ENCODE data around the gene BEST4.
A peak's percentile ranks its signal among the peaks of the same experiment; 100 is the strongest.
"Not testable (repeated sequence)": the region's sequence is repeated elsewhere in the genome, so short reads cannot be mapped to it uniquely, and the experiment has no call there.

The BEST4 gene

DNA sequence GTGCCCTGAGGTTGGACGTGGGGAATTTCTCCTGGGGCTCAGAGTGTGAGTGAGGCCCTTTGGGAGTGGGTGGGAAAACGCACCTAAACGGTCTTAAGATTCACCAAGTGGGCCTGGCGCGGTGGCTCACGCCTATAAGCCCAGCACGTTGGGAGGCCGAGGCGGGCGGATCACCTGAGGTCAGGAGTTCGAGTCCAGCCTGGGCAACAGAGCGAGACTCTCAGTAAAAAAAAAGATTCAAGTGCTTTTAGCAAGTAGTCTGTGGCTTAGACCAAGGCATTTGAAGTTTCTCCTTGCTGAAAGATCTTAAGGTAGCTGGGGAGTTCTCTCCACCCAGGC is 11.3 kb downstream of the BEST4 start:
- DNase-seq = no peak

DNA sequence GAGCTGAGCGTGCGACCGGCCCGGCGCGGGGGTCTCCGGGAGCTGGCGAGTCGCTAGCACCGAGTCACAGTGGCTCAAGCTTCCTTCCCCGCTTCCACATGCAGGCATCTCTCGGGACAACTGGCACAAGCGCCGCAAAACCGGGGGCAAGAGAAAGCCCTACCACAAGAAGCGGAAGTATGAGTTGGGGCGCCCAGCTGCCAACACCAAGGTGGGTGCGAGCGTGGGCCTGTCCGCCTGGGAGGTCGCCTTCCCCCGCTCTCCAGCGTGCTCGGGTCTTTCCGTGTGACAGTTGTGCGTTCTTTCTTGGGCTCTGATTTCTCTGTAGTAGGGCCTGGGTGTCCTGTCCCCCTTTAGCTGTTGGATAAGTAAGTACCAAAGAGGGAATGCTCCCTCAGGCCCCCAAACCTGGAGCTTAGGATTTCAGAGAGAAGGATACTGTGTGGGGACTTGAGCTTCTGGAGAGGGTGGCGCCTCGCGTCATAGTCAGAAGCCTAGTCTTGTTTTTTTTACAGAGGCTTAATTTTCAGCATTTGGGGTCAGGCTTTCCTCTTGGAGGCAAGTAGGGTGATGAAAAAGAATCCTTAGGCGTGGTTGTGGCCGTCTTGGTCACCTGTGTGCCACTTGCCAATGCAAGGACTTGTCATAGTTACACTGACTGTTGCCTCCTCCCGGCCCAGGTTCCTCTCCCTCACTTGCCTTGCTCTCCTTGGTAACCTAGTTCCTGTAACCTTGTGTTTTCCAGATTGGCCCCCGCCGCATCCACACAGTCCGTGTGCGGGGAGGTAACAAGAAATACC is 11.8 kb downstream of the BEST4 start:
- DNase-seq = no peak

DNA sequence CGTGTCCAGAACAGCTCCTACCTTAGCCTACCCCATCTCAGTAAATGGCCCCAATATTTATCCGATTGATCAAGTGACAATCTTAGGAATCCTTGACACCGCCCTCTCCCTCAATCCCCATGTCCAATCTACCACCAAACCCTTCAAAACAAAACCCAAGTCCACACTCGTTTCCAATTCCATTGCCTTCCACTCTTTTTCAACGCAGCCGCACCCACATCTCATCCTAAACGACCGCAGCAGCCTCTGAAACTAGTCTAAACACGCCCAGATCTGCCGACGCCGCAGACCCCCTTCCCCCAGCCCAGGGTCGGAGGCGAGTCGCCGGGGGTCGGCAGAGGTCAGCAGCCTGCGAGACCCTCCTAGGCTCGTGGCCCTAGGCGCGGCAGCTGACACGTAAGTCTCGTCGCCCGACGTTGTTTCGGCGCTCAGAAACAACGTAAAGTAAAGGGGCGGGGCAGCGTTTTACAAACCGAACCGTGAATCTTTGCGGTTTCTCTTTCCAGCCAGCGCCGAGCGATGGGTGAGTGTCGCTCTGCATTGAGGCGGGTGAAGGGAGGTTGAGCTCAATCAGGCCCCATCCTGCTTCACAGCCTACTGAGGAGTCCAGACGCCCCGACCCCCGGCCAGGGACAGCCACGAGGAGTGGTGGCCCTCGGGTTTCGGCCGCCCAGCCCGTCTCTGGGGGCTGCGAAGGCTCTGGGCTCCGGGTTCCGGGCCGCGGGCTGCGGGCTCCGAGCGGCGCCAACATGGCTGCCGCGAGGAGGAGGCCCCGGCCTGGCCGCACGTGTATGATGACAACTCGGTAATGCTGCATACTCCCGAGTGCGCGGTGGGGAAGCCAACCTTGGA is 12.7 kb downstream of the BEST4 start, which contains the start of gene RPS8:
Gene RPS8 (plus strand): TSS at position 463 of the 852 bp plus-strand sequence. CDS start 57 bp downstream, at position 520.
- peak; percentile 96 for DNase-seq

DNA sequence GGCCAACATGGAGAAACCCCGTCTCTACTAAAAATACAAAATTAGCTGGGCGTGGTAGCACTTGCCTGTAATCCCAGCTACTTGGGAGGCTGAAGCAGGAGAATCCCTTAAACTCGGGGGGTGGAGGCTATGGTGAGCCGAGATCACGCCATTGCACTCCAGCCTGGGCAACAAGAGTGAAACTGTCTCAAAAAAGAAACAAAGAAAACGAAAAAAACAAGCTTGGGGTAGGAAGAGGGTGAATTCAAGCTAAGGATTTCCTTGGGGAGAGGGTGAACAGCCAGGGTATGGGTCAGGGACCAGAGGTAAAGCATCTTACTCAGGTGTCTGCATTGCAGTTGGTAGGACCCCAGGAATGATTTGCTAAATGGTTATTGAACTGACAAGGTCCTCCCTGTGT is 21.5 kb downstream of the BEST4 start:
- not testable (repeated sequence) for DNase-seq

DNA sequence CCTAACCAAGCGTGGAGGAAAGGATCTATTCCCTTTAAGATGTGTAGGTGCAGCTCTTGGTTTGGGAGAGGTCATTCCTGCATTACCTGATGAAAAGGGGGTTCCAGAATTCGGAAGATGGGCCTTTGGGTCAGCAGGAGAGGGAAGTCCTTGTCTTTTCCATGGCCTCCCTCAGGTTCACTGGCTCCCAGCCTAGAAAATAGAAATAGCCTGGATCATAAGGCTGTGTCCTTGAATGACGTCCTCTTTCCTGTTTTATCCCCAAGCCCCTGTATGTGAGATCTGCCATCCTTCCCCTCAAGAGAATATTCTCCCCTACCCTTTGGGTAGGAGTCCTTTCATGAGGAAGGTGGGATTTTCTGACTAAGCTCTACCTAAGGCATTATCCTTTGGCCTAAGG is 27.1 kb downstream of the BEST4 start:
- no peak for DNase-seq

DNA sequence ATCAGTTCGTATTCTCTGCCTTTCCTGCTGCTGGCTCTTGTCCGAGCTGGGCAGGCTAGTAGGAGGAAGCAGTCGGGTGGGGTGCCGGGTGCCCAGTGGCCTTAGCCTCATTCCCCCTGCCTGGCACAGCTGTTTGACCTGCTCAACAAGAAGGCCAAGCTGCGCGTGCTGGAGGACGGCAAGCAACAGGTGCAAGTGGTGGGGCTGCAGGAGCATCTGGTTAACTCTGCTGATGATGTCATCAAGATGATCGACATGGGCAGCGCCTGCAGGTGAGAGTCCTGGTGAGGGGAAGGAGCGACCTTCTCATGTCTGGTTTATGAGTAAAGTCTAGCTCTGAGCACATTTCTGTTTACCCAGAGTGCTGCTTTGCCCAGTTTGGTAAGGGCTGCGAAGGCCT is 28.9 kb downstream of the BEST4 start:
- DNase-seq = no peak

DNA sequence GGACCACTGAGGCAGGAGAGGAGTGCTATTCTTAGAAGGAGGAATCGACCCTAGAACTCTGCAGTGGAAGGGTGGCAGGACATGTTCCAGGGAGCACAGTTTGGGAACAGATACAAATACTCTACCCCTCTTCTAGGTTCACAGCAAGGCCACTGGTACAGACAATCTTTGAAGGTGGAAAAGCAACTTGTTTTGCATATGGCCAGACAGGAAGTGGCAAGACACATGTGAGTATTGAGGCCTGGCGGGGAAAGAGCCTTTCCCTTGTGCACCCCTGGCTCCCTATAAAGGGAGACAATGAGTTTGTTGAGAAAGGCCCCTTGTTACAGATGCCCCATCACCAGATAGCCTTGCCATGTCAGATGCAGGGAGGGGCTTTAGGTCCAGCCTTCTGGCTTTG is 30.6 kb downstream of the BEST4 start:
- no peak for DNase-seq

DNA sequence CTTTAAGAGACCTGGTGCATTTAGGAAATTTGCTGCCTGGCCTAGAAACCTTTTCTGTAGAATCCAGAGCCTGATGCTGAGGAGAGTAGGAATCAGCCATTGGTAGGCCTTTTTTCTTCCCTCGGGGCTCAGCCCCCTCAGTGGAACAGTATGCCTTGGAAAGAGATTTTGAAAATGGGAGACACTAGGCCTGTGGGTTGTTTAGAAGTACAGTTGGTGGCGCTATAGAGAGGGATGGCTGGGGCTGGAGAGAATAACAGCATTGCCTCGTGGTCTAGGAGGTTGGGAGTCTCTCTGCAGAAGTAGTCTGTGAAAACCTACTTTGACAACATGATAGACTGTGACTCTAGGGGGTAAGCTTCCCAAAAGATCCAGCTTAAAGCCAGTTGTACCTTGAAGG is 40.1 kb downstream of the BEST4 start:
- DNase-seq = no peak

DNA sequence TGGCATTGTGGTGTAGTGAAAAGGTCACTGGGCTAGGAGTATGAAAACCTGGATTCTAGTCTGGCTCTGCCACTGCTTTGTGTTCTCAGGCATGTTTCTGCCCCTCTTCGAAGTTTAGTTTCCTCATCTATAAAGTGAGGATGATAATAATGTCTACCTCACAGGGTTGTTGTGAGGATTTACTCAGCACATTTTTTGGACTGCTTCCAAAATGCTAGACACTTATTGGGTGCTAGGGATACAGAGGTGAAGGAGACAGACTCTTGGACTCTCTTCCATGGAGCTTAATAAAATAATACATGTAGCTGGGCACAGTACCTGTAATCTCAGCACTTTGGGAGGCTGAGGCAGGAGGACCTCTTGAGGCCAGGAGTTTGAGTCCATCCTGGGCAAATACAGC is 44.8 kb downstream of the BEST4 start:
- DNase-seq = no peak

DNA sequence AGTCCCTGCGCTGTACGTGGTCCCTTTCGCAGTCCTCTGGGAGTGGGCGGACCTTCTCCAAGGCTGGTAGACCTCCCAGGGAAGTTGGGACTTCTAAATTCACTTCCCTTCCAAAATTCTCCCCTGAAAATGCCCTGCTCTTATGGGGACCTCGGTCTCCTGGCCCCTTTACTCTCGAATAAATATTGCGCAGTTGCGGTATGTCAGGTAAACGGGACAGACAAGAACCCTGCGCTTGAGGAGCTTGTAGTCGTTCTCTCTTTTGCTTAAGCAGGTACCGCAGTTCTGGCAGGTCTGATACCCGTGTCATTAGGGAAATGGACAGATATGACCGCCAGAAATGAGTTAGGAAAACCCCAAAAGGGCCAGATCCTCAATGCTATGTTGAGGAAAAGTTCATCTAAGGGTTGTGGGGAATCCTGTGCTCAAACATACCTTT is 47.8 kb downstream of the BEST4 start:
- DNase-seq = no peak

DNA sequence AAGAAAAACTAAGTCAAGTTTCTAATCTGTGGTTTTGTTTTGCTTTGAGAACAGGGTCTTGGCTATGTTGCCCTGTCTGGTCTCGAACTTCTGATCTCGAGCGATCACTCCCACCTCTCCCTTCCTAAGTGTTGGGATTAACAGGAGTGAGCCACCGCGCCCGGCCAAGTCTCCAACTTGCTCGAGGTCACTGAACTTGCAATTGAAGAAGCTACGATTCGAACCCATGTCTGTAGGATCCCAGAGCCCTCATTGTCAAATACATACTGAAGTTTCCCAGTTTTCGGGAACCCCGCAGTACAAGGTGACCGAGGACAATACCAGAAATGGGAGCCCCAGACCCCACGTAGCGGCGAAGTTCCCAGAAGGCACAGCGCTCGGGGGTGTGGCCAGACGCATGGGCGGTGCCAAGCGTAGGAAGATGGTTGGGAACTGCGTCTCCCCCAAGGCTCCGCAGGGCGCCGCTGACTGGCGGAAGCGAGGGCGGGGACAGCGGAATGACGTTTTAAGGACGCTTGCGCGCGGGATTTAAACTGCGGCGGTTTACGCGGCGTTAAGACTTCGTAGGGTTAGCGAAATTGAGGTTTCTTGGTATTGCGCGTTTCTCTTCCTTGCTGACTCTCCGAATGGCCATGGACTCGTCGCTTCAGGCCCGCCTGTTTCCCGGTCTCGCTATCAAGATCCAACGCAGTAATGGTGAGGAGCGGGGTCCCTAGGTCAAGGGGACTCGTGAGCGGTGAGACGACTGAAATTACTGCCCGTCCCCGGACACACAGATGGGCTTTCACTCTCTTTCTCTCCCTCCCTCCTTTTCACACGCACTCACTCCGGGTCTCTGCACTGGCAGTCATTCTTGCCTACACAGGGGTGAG is 48.4 kb downstream of the BEST4 start, which contains the start of gene KIF2C:
Gene KIF2C (plus strand): TSS at position 531 of the 872 bp plus-strand sequence. CDS start 96 bp downstream, at position 627.
- DNase-seq = peak; percentile 96

DNA sequence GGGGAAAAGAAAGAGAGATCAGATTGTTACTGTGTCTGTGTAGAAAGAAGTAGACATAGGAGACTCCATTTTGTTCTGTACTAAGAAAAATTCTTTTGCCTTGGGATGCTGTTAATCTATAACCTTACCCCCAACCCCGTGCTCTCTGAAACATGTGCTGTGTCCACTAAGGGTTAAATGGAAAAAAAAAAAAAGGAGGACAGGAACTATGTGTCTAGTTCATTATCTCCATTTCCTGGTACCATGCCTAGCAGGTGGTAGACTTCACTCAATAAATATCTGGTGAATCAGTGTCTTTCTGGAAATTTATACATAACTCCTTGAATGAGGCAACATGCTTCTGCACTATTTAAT is 49.0 kb downstream of the BEST4 start:
- not testable (repeated sequence) for DNase-seq

DNA sequence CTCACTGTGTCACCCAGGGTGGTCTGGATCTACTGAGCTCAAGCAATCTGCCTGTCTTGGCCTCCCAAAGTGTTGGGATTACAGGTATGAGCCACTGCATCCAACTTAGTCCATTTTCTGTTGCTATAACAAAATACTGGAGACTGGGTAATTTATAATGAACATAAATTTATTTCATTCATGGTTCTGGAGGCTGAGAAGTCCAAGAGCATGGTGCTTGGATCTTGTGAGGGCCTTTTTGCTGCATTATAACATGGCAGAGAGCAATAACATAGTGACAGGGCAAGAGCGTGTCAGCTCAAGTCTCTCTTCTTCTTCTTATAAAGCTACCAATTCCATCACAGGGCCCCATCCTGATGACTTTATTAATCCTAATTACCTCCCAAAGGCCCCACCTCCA is 52.0 kb downstream of the BEST4 start:
- no peak for DNase-seq

DNA sequence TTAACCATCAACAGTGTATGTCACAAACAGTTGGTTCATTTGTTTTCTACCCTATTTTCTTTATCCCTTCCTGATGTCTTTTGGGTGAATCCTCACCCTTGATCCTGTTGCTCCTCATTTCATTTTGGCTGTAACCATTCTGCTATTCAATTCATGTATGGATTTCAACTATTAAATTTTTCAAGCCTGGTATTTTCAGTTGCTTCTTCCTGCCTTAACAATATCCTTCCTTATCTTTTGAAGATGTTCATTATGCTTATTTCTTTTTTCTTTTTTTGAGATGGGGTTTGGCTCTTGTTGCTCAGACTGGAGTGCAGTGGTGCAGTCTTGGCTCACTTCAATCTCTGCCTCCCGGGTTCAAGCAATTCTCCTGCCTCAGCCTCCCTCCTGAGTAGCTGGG is 54.2 kb downstream of the BEST4 start:
- DNase-seq = no peak
